Measurements from ENCODE around the gene VPS8.
"Not testable (repeated sequence)": the region's sequence is repeated elsewhere in the genome, so short reads cannot be mapped to it uniquely, and the experiment has no call there.

The VPS8 gene

GRCh38 chr3:184924547-184924946 lies 112.6 kb downstream of the VPS8 start:
- DNase-seq (ENCODE audit: low read depth) = no peak

- no peak for DNase-seq (ENCODE audit: low read depth)
Measured at GRCh38 chr3:184927796-184928315, 115.9 kb downstream of the VPS8 start.

- no peak for DNase-seq (ENCODE audit: low read depth)
Measured at GRCh38 chr3:184932777-184933176, 120.8 kb downstream of the VPS8 start.

GRCh38 chr3:184937611-184938010 lies 125.6 kb downstream of the VPS8 start:
- no peak for DNase-seq (ENCODE audit: low read depth)

- no peak for DNase-seq (ENCODE audit: low read depth)
Measured at GRCh38 chr3:184941408-184941807, 129.4 kb downstream of the VPS8 start.

- DNase-seq (ENCODE audit: low read depth) = no peak
Measured at GRCh38 chr3:184942735-184943134, 130.8 kb downstream of the VPS8 start.

- DNase-seq (ENCODE audit: low read depth) = no peak
Measured at GRCh38 chr3:184944241-184944640, 132.3 kb downstream of the VPS8 start.

- DNase-seq (ENCODE audit: low read depth) = no peak
Measured at GRCh38 chr3:184945886-184946625, 134.1 kb downstream of the VPS8 start.

- DNase-seq (ENCODE audit: low read depth) = no peak
Measured at GRCh38 chr3:184946917-184947316, 135.0 kb downstream of the VPS8 start.

GRCh38 chr3:184949251-184949965 lies 137.4 kb downstream of the VPS8 start:
- no peak for DNase-seq (ENCODE audit: low read depth)

GRCh38 chr3:184950816-184951215 lies 138.8 kb downstream of the VPS8 start:
- not testable (repeated sequence) for DNase-seq (ENCODE audit: low read depth)

- peak; percentile 7 for DNase-seq (ENCODE audit: low read depth)
Measured at GRCh38 chr3:184952671-184953070, 140.7 kb downstream of the VPS8 start.

GRCh38 chr3:184953401-184953800 lies 141.4 kb downstream of the VPS8 start:
- DNase-seq (ENCODE audit: low read depth) = no peak

GRCh38 chr3:184954251-184954650 lies 142.3 kb downstream of the VPS8 start:
- no peak for DNase-seq (ENCODE audit: low read depth)

- DNase-seq (ENCODE audit: low read depth) = not testable (repeated sequence)
Measured at GRCh38 chr3:184954851-184955250, 142.9 kb downstream of the VPS8 start.

- DNase-seq (ENCODE audit: low read depth) = no peak
Measured at GRCh38 chr3:184965639-184966430, 153.9 kb downstream of the VPS8 start.

GRCh38 chr3:184968115-184968514 lies 156.1 kb downstream of the VPS8 start:
- DNase-seq (ENCODE audit: low read depth) = no peak

GRCh38 chr3:184970186-184970585 lies 158.2 kb downstream of the VPS8 start:
- DNase-seq (ENCODE audit: low read depth) = no peak

- no peak for DNase-seq (ENCODE audit: low read depth)
Measured at GRCh38 chr3:184977796-184978195, 165.8 kb downstream of the VPS8 start.

- DNase-seq (ENCODE audit: low read depth) = no peak
Measured at GRCh38 chr3:184981071-184981470, 169.1 kb downstream of the VPS8 start.

GRCh38 chr3:184982076-184982475 lies 170.1 kb downstream of the VPS8 start:
- no peak for DNase-seq (ENCODE audit: low read depth)

- DNase-seq (ENCODE audit: low read depth) = no peak
Measured at GRCh38 chr3:184985586-184985985, 173.6 kb downstream of the VPS8 start.
